Caco-2 (cell line): ENCODE results near the gene PPP1R2B. TPM values are rescaled to one million over a fixed set of nuclear protein-coding genes. Genes with fewer than 3 reads are reported as not detected.
A peak's percentile ranks its signal among the peaks of the same experiment; 100 is the strongest.

Experiments used
- BruUV-seq: library from RNA; stranded (reverse); fragments of 400-500 nt; replicated peaks from 2 replicates; lab custom pipeline; 2021; lab: Mats Ljungman, UMichigan
- CTCF ChIA-PET: fragments of 300-600 bp; sonication (Branson Sonifier 250); formaldehyde crosslinking; loops from one replicate; lab custom pipeline; 2022; ENCODE audit warnings: antibody characterized with exemption; lab: Charles Lee
- POLR2A ChIA-PET: fragments of 300-600 bp; sonication (Branson Sonifier 250); formaldehyde crosslinking; loops from one replicate; lab custom pipeline; 2022; ENCODE audit warnings: antibody characterized with exemption; lab: Charles Lee
- DNase-seq, 2 experiments: peaks; one replicate each; pipeline versions ENCODE4 v3.0.0 to v3.0.0-alpha.2; 2020 to 2022
- H3K27me3 ChIP-seq: replicated peaks from 2 replicates; pipeline ENCODE4 v1.6.0; 2011; ENCODE audit warnings: low read length; ENCODE audit not compliant: control insufficient read depth, insufficient read depth
- H3K36me3 ChIP-seq: 2 replicates; pipeline ENCODE4 v1.5.1; 2011; ENCODE audit warnings: low read length; ENCODE audit not compliant: control insufficient read depth, insufficient read depth
- H3K4me1 ChIP-seq: fragments of 250-450 bp; sonication (Bioruptor Pico); 2 replicates; pipeline ENCODE4 v1.5.1; 2020; ENCODE audit warnings: mild to moderate bottlenecking
- H3K4me3 ChIP-seq: 2 replicates; pipeline ENCODE4 v1.5.1; 2011; ENCODE audit warnings: low read depth, mild to moderate bottlenecking, control low read depth, low read length
- H3K9me3 ChIP-seq: fragments of 250-450 bp; sonication (Bioruptor Pico); 2 replicates; pipeline ENCODE4 v1.5.1; 2020; ENCODE audit warnings: mild to moderate bottlenecking, moderate library complexity
- H3K27ac Mint-ChIP-seq: one replicate; pipeline ENCODE4 v1.8.0; 2022; ENCODE audit warnings: mixed read lengths; ENCODE audit not compliant: unreplicated experiment
- H3K27me3 Mint-ChIP-seq: one replicate; pipeline ENCODE4 v1.8.0; 2022; ENCODE audit warnings: mixed read lengths; ENCODE audit not compliant: insufficient read depth, unreplicated experiment
- H3K36me3 Mint-ChIP-seq: one replicate; pipeline ENCODE4 v1.8.0; 2022; ENCODE audit warnings: mild to moderate bottlenecking, mixed read lengths; ENCODE audit not compliant: insufficient read depth, unreplicated experiment
- H3K4me1 Mint-ChIP-seq: one replicate; pipeline ENCODE4 v1.8.0; 2022; ENCODE audit warnings: low read depth, mixed read lengths; ENCODE audit not compliant: unreplicated experiment
- H3K4me3 Mint-ChIP-seq: one replicate; pipeline ENCODE4 v1.8.0; 2022; ENCODE audit warnings: mild to moderate bottlenecking, moderate library complexity, mixed read lengths; ENCODE audit not compliant: unreplicated experiment
- H3K9me3 Mint-ChIP-seq: one replicate; pipeline ENCODE4 v1.8.0; 2022; ENCODE audit warnings: mixed read lengths; ENCODE audit not compliant: unreplicated experiment
- intact Hi-C: fragments of 100-400 bp; cut with micrococcal nuclease; formaldehyde crosslinking; loops from one replicate; pipeline ENCODE4 v1.10.0; 2022; ENCODE audit not compliant: unreplicated experiment
- total RNA-seq: library from RNA; stranded (reverse); gene quantifications from 2 replicates; pipeline ENCODE4 v1.2.3, GENCODE V29; 2022
- TF ChIP-seq, protein P1 (sequence below), 2 experiments: fragments of 200-600 bp in 1 of 2; IDR thresholded peaks; 1 replicate in 1 of 2; 2 replicates in 1 of 2; pipeline versions ENCODE4 v1.5.1 to v1.8.0; 2011 to 2022; ENCODE audit warnings: antibody characterized with exemption in 1 of 2, control low read depth in 1 of 2, inconsistent platforms in 1 of 2, low read depth in 1 of 2, low read length in 1 of 2, mild to moderate bottlenecking in 1 of 2, moderate library complexity in 1 of 2; ENCODE audit not compliant: insufficient read depth in 1 of 2, severe bottlenecking in 1 of 2, unreplicated experiment in 1 of 2

PPP1R2B gene
- total RNA-seq, 1 experiment from 2014 or later, result not detected

GRCh38 chr5:156888520-156888919, 38.4 kb downstream of the PPP1R2B start:
- CTCF ChIA-PET, result interaction anchor here (0.5 kb wide), 1 partner anchor 262 kb away, joined by 3 read pairs; no protein-coding TSS in a partner anchor
- no peaks in the 10 kb centered on the region for H3K36me3 ChIP-seq
- peaks cover 11% of the 10 kb centered on the region for H3K4me1 Mint-ChIP-seq

GRCh38 chr5:156892223-156892622, 42.1 kb downstream of the PPP1R2B start:
- H3K4me3 Mint-ChIP-seq, result no peak overlapping the region
- ChIA-PET CTCF (interaction anchor here (0.7 kb wide), 1 partner anchor 240 kb away, joined by 3 read pairs; no protein-coding TSS in a partner anchor), POLR2A (no interaction called here)
- no TSS peak for BruUV-seq
- H3K9me3 Mint-ChIP-seq, result no peaks in the 10 kb centered on the region
- Histone ChIP-seq H3K4me1 (no peaks in the 10 kb centered on the region), H3K9me3 (no peaks in the 10 kb centered on the region), H3K4me3 (no peak overlapping the region), H3K27me3 (no peaks in the 10 kb centered on the region), H3K36me3 (no peaks in the 10 kb centered on the region)
- TF ChIP-seq, protein P1, sequence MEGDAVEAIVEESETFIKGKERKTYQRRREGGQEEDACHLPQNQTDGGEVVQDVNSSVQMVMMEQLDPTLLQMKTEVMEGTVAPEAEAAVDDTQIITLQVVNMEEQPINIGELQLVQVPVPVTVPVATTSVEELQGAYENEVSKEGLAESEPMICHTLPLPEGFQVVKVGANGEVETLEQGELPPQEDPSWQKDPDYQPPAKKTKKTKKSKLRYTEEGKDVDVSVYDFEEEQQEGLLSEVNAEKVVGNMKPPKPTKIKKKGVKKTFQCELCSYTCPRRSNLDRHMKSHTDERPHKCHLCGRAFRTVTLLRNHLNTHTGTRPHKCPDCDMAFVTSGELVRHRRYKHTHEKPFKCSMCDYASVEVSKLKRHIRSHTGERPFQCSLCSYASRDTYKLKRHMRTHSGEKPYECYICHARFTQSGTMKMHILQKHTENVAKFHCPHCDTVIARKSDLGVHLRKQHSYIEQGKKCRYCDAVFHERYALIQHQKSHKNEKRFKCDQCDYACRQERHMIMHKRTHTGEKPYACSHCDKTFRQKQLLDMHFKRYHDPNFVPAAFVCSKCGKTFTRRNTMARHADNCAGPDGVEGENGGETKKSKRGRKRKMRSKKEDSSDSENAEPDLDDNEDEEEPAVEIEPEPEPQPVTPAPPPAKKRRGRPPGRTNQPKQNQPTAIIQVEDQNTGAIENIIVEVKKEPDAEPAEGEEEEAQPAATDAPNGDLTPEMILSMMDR (IDR thresholded peaks at IDR 0.05; ENCODE audit: insufficient read depth in 1 of 2, low read depth in 1 of 2, low read length in 1 of 2, severe bottlenecking in 1 of 2, unreplicated experiment in 1 of 2), result no peak
- H3K36me3 Mint-ChIP-seq, result no peaks in the 10 kb centered on the region
- H3K27me3 Mint-ChIP-seq, result peaks cover 5% of the 10 kb centered on the region
- intact Hi-C loops, result loop anchor here (1.0 kb wide), 2 partner anchors 135 to 240 kb away; no protein-coding TSS in a partner anchor
- peaks cover 11% of the 10 kb centered on the region for H3K4me1 Mint-ChIP-seq
- DNase-seq, result peak in 1 of 2 experiments; percentile 7
- no peak overlapping the region for H3K27ac Mint-ChIP-seq

More at GRCh38 chr5:156888520-156888919, 38.4 kb downstream of the PPP1R2B start:
- H3K9me3 Mint-ChIP-seq, result no peaks in the 10 kb centered on the region
- no peak for DNase-seq
- no peaks in the 10 kb centered on the region for H3K9me3 ChIP-seq
- POLR2A ChIA-PET, result no interaction called here
- intact Hi-C loops, result no loop called here
- H3K27me3 Mint-ChIP-seq, result peaks cover 5% of the 10 kb centered on the region
- TF ChIP-seq, protein P1 (IDR thresholded peaks at IDR 0.05; ENCODE audit: insufficient read depth in 1 of 2, low read depth in 1 of 2, low read length in 1 of 2, severe bottlenecking in 1 of 2, unreplicated experiment in 1 of 2), result no peak
- no peaks in the 10 kb centered on the region for H3K27me3 ChIP-seq
- H3K4me3 Mint-ChIP-seq, result no peak overlapping the region
- H3K4me3 ChIP-seq, result no peak overlapping the region
- H3K36me3 Mint-ChIP-seq, result no peaks in the 10 kb centered on the region
- no TSS peak for BruUV-seq
- no peaks in the 10 kb centered on the region for H3K4me1 ChIP-seq
- no peak overlapping the region for H3K27ac Mint-ChIP-seq

DNA sequence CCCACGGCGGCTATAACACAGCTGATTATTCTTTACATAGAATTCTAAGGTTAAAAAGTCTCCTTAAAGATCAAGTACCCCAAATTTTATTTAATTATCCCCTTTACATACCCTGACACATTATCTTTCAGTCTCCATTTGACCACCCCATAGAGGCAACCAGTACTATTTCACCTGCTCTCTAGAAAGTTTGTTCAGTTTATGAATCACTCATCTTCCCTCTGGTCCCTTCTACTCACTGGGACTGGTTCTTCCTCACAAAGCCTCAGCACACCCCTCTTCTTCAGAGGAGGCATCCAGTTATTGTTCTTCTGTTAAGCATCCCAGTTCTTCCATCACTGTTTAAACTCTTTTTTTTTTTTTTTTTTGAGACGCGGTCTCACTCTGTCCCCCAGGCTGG, 42.8 kb downstream of the PPP1R2B start:
- intact Hi-C loops, result loop anchor here (1.0 kb wide), 2 partner anchors 134 to 239 kb away; no protein-coding TSS in a partner anchor
- no peak overlapping the region for H3K4me3 ChIP-seq
- H3K27ac Mint-ChIP-seq, result no peak overlapping the region
- no peaks in the 10 kb centered on the region for H3K9me3 ChIP-seq
- no peaks in the 10 kb centered on the region for H3K36me3 Mint-ChIP-seq
- BruUV-seq, result no TSS peak
- ChIA-PET CTCF (no interaction called here), POLR2A (no interaction called here)
- no peaks in the 10 kb centered on the region for H3K36me3 ChIP-seq
- no peaks in the 10 kb centered on the region for H3K9me3 Mint-ChIP-seq
- no peak for DNase-seq
- peaks cover 5% of the 10 kb centered on the region for H3K27me3 Mint-ChIP-seq
- no peaks in the 10 kb centered on the region for H3K4me1 ChIP-seq
- TF ChIP-seq, protein P1 (IDR thresholded peaks at IDR 0.05; ENCODE audit: insufficient read depth in 1 of 2, low read depth in 1 of 2, low read length in 1 of 2, severe bottlenecking in 1 of 2, unreplicated experiment in 1 of 2), result no peak
- H3K4me1 Mint-ChIP-seq, result peaks cover 11% of the 10 kb centered on the region
- no peaks in the 10 kb centered on the region for H3K27me3 ChIP-seq
- no peak overlapping the region for H3K4me3 Mint-ChIP-seq
